H1 (cell line): ENCODE results near the gene UGT1A8. TPM values are rescaled to one million over a fixed set of nuclear protein-coding genes. Genes with fewer than 3 reads are reported as not detected.

Experiments used
- CREB1 ChIP-seq: IDR thresholded peaks from 2 replicates; pipeline ENCODE4 v1.6.1; 2012; ENCODE audit warnings: inconsistent platforms
- HDAC6 ChIP-seq: IDR thresholded peaks from one replicate; pipeline ENCODE4 v1.7.1; 2012; ENCODE audit warnings: low read depth, mild to moderate bottlenecking, inconsistent platforms, low read length, moderate library complexity
- polyA plus RNA-seq, 7 experiments: library from polyadenylated mRNA; depleted of rRNA in 3 of 7; stranded (reverse) in 5 of 7; unstranded in 2 of 7; fragments of >200 nt in 5 of 7; fragments of 200-250 nt in 2 of 7; gene quantifications; 1 replicate in 5 of 7; 2 replicates in 1 of 7; 4 replicates in 1 of 7; pipeline versions ENCODE4 v1.2.1 to v1.2.3, GENCODE V29; 2011 to 2013; ENCODE audit warnings: missing spikeins in 2 of 7, mixed read lengths in 2 of 7
- total RNA-seq: library from RNA; stranded (reverse); fragmentation: NEBNext Ultra II Directional; extraction: Animal tissue kit (Norgen Biotek cat#: 25700); gene quantifications from 2 replicates; pipeline ENCODE4 v1.2.1, GENCODE V29; 2021
- TF ChIP-seq, protein P1 (sequence below): fragments of 300-600 bp; sonication (generic); IDR thresholded peaks from 2 replicates; pipeline ENCODE4 v1.7.1; 2012; ENCODE audit warnings: low read length, moderate library complexity, mild to moderate bottlenecking, inconsistent platforms; ENCODE audit not compliant: insufficient replicate concordance

UGT1A8 gene
- total and polyA plus RNA-seq, 2 of the 8 experiments (the other 6 are each of a cell fraction or from before 2014, with no cell fraction given), result not detected

DNA sequence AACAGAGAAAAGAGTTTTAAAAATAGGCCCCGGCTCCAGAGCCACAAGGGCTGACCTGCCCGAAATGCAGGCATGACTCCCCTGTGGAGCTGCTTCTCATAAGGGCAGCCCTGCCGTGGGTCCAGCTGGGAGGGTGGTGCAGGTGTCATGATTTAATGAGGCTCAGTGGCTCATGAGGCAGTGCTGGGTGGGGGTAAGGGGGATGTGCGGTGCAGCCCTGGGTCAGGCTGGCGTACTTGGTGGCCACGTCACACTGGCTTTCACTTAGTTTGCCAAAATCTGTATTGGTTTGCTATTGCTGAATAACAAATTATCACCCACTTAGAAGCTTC, 203.3 kb downstream of the UGT1A8 start (continued):
- TF ChIP-seq, protein P1, sequence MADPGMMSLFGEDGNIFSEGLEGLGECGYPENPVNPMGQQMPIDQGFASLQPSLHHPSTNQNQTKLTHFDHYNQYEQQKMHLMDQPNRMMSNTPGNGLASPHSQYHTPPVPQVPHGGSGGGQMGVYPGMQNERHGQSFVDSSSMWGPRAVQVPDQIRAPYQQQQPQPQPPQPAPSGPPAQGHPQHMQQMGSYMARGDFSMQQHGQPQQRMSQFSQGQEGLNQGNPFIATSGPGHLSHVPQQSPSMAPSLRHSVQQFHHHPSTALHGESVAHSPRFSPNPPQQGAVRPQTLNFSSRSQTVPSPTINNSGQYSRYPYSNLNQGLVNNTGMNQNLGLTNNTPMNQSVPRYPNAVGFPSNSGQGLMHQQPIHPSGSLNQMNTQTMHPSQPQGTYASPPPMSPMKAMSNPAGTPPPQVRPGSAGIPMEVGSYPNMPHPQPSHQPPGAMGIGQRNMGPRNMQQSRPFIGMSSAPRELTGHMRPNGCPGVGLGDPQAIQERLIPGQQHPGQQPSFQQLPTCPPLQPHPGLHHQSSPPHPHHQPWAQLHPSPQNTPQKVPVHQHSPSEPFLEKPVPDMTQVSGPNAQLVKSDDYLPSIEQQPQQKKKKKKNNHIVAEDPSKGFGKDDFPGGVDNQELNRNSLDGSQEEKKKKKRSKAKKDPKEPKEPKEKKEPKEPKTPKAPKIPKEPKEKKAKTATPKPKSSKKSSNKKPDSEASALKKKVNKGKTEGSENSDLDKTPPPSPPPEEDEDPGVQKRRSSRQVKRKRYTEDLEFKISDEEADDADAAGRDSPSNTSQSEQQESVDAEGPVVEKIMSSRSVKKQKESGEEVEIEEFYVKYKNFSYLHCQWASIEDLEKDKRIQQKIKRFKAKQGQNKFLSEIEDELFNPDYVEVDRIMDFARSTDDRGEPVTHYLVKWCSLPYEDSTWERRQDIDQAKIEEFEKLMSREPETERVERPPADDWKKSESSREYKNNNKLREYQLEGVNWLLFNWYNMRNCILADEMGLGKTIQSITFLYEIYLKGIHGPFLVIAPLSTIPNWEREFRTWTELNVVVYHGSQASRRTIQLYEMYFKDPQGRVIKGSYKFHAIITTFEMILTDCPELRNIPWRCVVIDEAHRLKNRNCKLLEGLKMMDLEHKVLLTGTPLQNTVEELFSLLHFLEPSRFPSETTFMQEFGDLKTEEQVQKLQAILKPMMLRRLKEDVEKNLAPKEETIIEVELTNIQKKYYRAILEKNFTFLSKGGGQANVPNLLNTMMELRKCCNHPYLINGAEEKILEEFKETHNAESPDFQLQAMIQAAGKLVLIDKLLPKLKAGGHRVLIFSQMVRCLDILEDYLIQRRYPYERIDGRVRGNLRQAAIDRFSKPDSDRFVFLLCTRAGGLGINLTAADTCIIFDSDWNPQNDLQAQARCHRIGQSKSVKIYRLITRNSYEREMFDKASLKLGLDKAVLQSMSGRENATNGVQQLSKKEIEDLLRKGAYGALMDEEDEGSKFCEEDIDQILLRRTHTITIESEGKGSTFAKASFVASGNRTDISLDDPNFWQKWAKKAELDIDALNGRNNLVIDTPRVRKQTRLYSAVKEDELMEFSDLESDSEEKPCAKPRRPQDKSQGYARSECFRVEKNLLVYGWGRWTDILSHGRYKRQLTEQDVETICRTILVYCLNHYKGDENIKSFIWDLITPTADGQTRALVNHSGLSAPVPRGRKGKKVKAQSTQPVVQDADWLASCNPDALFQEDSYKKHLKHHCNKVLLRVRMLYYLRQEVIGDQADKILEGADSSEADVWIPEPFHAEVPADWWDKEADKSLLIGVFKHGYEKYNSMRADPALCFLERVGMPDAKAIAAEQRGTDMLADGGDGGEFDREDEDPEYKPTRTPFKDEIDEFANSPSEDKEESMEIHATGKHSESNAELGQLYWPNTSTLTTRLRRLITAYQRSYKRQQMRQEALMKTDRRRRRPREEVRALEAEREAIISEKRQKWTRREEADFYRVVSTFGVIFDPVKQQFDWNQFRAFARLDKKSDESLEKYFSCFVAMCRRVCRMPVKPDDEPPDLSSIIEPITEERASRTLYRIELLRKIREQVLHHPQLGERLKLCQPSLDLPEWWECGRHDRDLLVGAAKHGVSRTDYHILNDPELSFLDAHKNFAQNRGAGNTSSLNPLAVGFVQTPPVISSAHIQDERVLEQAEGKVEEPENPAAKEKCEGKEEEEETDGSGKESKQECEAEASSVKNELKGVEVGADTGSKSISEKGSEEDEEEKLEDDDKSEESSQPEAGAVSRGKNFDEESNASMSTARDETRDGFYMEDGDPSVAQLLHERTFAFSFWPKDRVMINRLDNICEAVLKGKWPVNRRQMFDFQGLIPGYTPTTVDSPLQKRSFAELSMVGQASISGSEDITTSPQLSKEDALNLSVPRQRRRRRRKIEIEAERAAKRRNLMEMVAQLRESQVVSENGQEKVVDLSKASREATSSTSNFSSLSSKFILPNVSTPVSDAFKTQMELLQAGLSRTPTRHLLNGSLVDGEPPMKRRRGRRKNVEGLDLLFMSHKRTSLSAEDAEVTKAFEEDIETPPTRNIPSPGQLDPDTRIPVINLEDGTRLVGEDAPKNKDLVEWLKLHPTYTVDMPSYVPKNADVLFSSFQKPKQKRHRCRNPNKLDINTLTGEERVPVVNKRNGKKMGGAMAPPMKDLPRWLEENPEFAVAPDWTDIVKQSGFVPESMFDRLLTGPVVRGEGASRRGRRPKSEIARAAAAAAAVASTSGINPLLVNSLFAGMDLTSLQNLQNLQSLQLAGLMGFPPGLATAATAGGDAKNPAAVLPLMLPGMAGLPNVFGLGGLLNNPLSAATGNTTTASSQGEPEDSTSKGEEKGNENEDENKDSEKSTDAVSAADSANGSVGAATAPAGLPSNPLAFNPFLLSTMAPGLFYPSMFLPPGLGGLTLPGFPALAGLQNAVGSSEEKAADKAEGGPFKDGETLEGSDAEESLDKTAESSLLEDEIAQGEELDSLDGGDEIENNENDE, result no peak
- TF ChIP-seq HDAC6 (no peak), CREB1 (no peak)
